Karpas-422 (cell line): ENCODE data around the gene CCDC102B. TPM values are rescaled to one million over a fixed set of nuclear protein-coding genes. Genes with fewer than 3 reads are reported as not detected.

Experiments
- DNase-seq: peaks from one replicate; pipeline ENCODE4 v3.0.0-alpha.2; 2015
- H2AFZ ChIP-seq: fragments of 200-600 bp; sonication (generic); 2 replicates; pipeline ENCODE4 v1.6.1; 2014; ENCODE audit warnings: antibody characterized with exemption, low read length, mixed read lengths
- H3K27ac ChIP-seq: fragments of 200-600 bp; sonication (generic); 2 replicates; pipeline ENCODE4 v1.5.1; 2014; ENCODE audit warnings: mild to moderate bottlenecking, low read length, moderate library complexity
- H3K27me3 ChIP-seq: fragments of 200-600 bp; sonication (generic); 2 replicates; pipeline ENCODE4 v1.6.1; 2014; ENCODE audit warnings: low read length, mixed read lengths
- H3K36me3 ChIP-seq: fragments of 200-600 bp; sonication (generic); 2 replicates; pipeline ENCODE4 v1.6.1; 2014; ENCODE audit warnings: low read length, mixed read lengths; ENCODE audit not compliant: insufficient read depth
- H3K4me1 ChIP-seq: fragments of 200-600 bp; sonication (generic); 2 replicates; pipeline ENCODE4 v1.6.1; 2014; ENCODE audit warnings: mild to moderate bottlenecking, low read length, mixed read lengths
- H3K4me2 ChIP-seq: fragments of 200-600 bp; sonication (generic); 2 replicates; pipeline ENCODE4 v1.6.1; 2014; ENCODE audit warnings: low read length, low read depth, mild to moderate bottlenecking; ENCODE audit not compliant: poor library complexity, severe bottlenecking
- H3K4me3 ChIP-seq: fragments of 200-600 bp; sonication (generic); 2 replicates; pipeline ENCODE4 v1.5.1; 2014; ENCODE audit warnings: mild to moderate bottlenecking, antibody characterized with exemption, low read length, mixed read lengths
- H3K79me2 ChIP-seq: fragments of 200-600 bp; sonication (generic); 2 replicates; pipeline ENCODE4 v1.6.1; 2014; ENCODE audit warnings: mild to moderate bottlenecking, low read length, mixed read lengths
- H3K9ac ChIP-seq: fragments of 200-600 bp; sonication (generic); 2 replicates; pipeline ENCODE4 v1.6.0; 2014; ENCODE audit warnings: low read length
- H3K9me2 ChIP-seq: fragments of 200-600 bp; sonication (generic), shearing (Covaris generic); replicated peaks from 2 replicates; pipeline ENCODE4 v1.6.0; 2014; ENCODE audit warnings: mild to moderate bottlenecking, low read length, moderate library complexity; ENCODE audit not compliant: insufficient read depth
- H3K9me3 ChIP-seq: fragments of 300-700, 200-600 bp; sonication (generic); 2 replicates; pipeline ENCODE4 v1.6.1; 2014; ENCODE audit warnings: low read length, mixed read lengths
- H4K20me1 ChIP-seq: fragments of 200-600 bp; sonication (generic); 2 replicates; pipeline ENCODE4 v1.6.1; 2014; ENCODE audit warnings: mild to moderate bottlenecking, antibody characterized with exemption, low read length, low read depth; ENCODE audit not compliant: insufficient read depth
- total RNA-seq: library from RNA; depleted of rRNA; stranded (reverse); fragments of >200 nt; shearing (Covaris generic); gene quantifications from 2 replicates; pipeline ENCODE4 v1.2.3, GENCODE V29; 2014; ENCODE audit warnings: low replicate concordance; rRNA removed

The CCDC102B gene
- total RNA-seq, result 7.5 and 10.0 TPM in 2 replicates

GRCh38 chr18:68797871-68798270 is at the start of gene CCDC102B:
CCDC102B (plus strand) TSS chr18:68798080; CDS start chr18:68836764, 38,684 bp downstream.
- H3K9me3 ChIP-seq, result no peaks in the 10 kb centered on the region
- H3K9ac ChIP-seq, result no peak within 1 kb of the TSS
- H4K20me1 ChIP-seq, result no peaks in the 10 kb centered on the region
- no peak within 1 kb of the TSS for H3K4me2 ChIP-seq
- no peaks in the 10 kb centered on the region for H3K79me2 ChIP-seq
- DNase-seq, result no peak
- H3K27me3 ChIP-seq, result no peaks in the 10 kb centered on the region
- H2AFZ ChIP-seq, result no peak within 1 kb of the TSS
- H3K9me2 ChIP-seq, result no peaks in the 10 kb centered on the region; the same call in 1 of the 2 replicates
- H3K36me3 ChIP-seq, result no peaks in the 10 kb centered on the region
- H3K27ac ChIP-seq, result no peak within 1 kb of the TSS
- H3K4me3 ChIP-seq, result no peak within 1 kb of the TSS
- H3K4me1 ChIP-seq, result no peaks in the 10 kb centered on the region

- no peaks in the 10 kb centered on the region for H3K4me1 ChIP-seq
- H3K79me2 ChIP-seq, result no peaks in the 10 kb centered on the region
- 0 out of 2 replicates have a peak, but pooled peaks cover 3% of the 10 kb centered on the region for H3K27me3 ChIP-seq
- no peak overlapping the region for H2AFZ ChIP-seq
- DNase-seq, result no peak
- H4K20me1 ChIP-seq, result no peaks in the 10 kb centered on the region
- no peak overlapping the region for H3K9ac ChIP-seq
- no peaks in the 10 kb centered on the region for H3K36me3 ChIP-seq
- H3K9me2 ChIP-seq, result no peaks in the 10 kb centered on the region; the same call in 1 of the 2 replicates
- H3K4me2 ChIP-seq, result no peak overlapping the region
- H3K4me3 ChIP-seq, result no peak overlapping the region
- H3K9me3 ChIP-seq, result peaks cover 3% of the 10 kb centered on the region; the same call in 1 of the 2 replicates
- H3K27ac ChIP-seq, result no peak overlapping the region
Observed at GRCh38 chr18:68757126-68757525, 40.8 kb upstream of the CCDC102B start.

GRCh38 chr18:68759308-68759707 is 38.6 kb upstream of the CCDC102B start:
- DNase-seq, result no peak
- Histone ChIP-seq H3K9ac (no peak overlapping the region), H3K4me3 (no peak overlapping the region), H3K27ac (no peak overlapping the region), H3K36me3 (no peaks in the 10 kb centered on the region), H3K79me2 (no peaks in the 10 kb centered on the region), H3K27me3 (0 out of 2 replicates have a peak, but pooled peaks cover 3% of the 10 kb centered on the region), H3K9me2 (no peaks in the 10 kb centered on the region; the same call in 1 of the 2 replicates), H3K4me2 (no peak overlapping the region), H3K9me3 (peaks cover 3% of the 10 kb centered on the region; the same call in 1 of the 2 replicates), H4K20me1 (no peaks in the 10 kb centered on the region), H2AFZ (no peak overlapping the region), H3K4me1 (no peaks in the 10 kb centered on the region)

GRCh38 chr18:68763083-68763482 is 34.8 kb upstream of the CCDC102B start:
- Histone ChIP-seq H3K36me3 (no peaks in the 10 kb centered on the region), H3K9ac (no peak overlapping the region), H3K27ac (no peak overlapping the region), H3K4me1 (no peaks in the 10 kb centered on the region), H4K20me1 (no peaks in the 10 kb centered on the region), H2AFZ (no peak overlapping the region), H3K4me3 (no peak overlapping the region), H3K9me2 (no peaks in the 10 kb centered on the region), H3K4me2 (no peak overlapping the region), H3K79me2 (no peaks in the 10 kb centered on the region), H3K9me3 (peaks cover 3% of the 10 kb centered on the region; the same call in 1 of the 2 replicates), H3K27me3 (no peaks in the 10 kb centered on the region)
- no peak for DNase-seq

GRCh38 chr18:68764016-68764415 is 33.9 kb upstream of the CCDC102B start:
- no peaks in the 10 kb centered on the region for H4K20me1 ChIP-seq
- H3K79me2 ChIP-seq, result no peaks in the 10 kb centered on the region
- H3K27me3 ChIP-seq, result no peaks in the 10 kb centered on the region
- DNase-seq, result no peak
- H3K9me2 ChIP-seq, result no peaks in the 10 kb centered on the region
- H3K4me1 ChIP-seq, result no peaks in the 10 kb centered on the region
- H3K4me3 ChIP-seq, result no peak overlapping the region
- H3K4me2 ChIP-seq, result no peak overlapping the region
- peaks cover 3% of the 10 kb centered on the region; the same call in 1 of the 2 replicates for H3K9me3 ChIP-seq
- no peak overlapping the region for H3K27ac ChIP-seq
- no peaks in the 10 kb centered on the region for H3K36me3 ChIP-seq
- no peak overlapping the region for H2AFZ ChIP-seq
- H3K9ac ChIP-seq, result no peak overlapping the region

- no peaks in the 10 kb centered on the region for H3K79me2 ChIP-seq
- no peak overlapping the region for H3K9ac ChIP-seq
- no peak overlapping the region for H3K4me3 ChIP-seq
- H3K9me3 ChIP-seq, result no peaks in the 10 kb centered on the region
- no peak for DNase-seq
- no peak overlapping the region for H3K27ac ChIP-seq
- no peaks in the 10 kb centered on the region for H4K20me1 ChIP-seq
- H3K4me2 ChIP-seq, result no peak overlapping the region
- no peak overlapping the region for H2AFZ ChIP-seq
- H3K27me3 ChIP-seq, result no peaks in the 10 kb centered on the region
- H3K9me2 ChIP-seq, result no peaks in the 10 kb centered on the region
- no peaks in the 10 kb centered on the region for H3K4me1 ChIP-seq
- no peaks in the 10 kb centered on the region for H3K36me3 ChIP-seq
Observed at GRCh38 chr18:68766433-68766832, 31.4 kb upstream of the CCDC102B start.

- H3K4me1 ChIP-seq, result no peaks in the 10 kb centered on the region
Observed at GRCh38 chr18:68769461-68769860, 28.4 kb upstream of the CCDC102B start.

GRCh38 chr18:68772268-68772667 is 25.6 kb upstream of the CCDC102B start:
- H3K4me3 ChIP-seq, result no peak overlapping the region
- no peak overlapping the region for H3K9ac ChIP-seq
- H3K4me1 ChIP-seq, result no peaks in the 10 kb centered on the region
- H3K36me3 ChIP-seq, result no peaks in the 10 kb centered on the region
- no peak overlapping the region for H3K4me2 ChIP-seq
- no peaks in the 10 kb centered on the region for H3K9me3 ChIP-seq
- H4K20me1 ChIP-seq, result no peaks in the 10 kb centered on the region
- H3K9me2 ChIP-seq, result no peaks in the 10 kb centered on the region
- H3K79me2 ChIP-seq, result no peaks in the 10 kb centered on the region
- no peak overlapping the region for H2AFZ ChIP-seq
- DNase-seq, result no peak
- no peak overlapping the region for H3K27ac ChIP-seq
- no peaks in the 10 kb centered on the region for H3K27me3 ChIP-seq

More at GRCh38 chr18:68769461-68769860, 28.4 kb upstream of the CCDC102B start:
- Histone ChIP-seq H2AFZ (no peak overlapping the region), H4K20me1 (no peaks in the 10 kb centered on the region), H3K4me2 (no peak overlapping the region), H3K4me3 (no peak overlapping the region), H3K9me2 (no peaks in the 10 kb centered on the region), H3K27ac (no peak overlapping the region), H3K9me3 (no peaks in the 10 kb centered on the region), H3K27me3 (no peaks in the 10 kb centered on the region), H3K9ac (no peak overlapping the region), H3K79me2 (no peaks in the 10 kb centered on the region), H3K36me3 (no peaks in the 10 kb centered on the region)
- no peak for DNase-seq
